Activated naive CD4-positive, alpha-beta T cell treated with anti-CD3 and anti-CD28 coated beads, Interleukin-2, amount 50 U/mL, for 72 hours (primary cell): ENCODE data around the gene VCAN. TPM values are rescaled to one million over a fixed set of nuclear protein-coding genes. Genes with fewer than 3 reads are reported as not detected.

Experiments
- ATAC-seq, 2 donors: fragments of 150-1000 bp; cut with Tn5 transposase; 2 replicates each; pipeline ENCODE4 v1.10.0; 2021; ENCODE audit warnings: mild to moderate bottlenecking in 2 of 2, moderate library complexity in 2 of 2
- DNase-seq, 2 donors: peaks; one replicate each; pipeline ENCODE4 v3.0.0; 2021 to 2022; ENCODE audit warnings: low spot score in 2 of 2
- H3K27ac Mint-ChIP-seq, 2 donors: one replicate each; pipeline ENCODE4 v1.8.0; 2022; ENCODE audit warnings: mild to moderate bottlenecking in 2 of 2, mixed read lengths in 2 of 2
- H3K36me3 Mint-ChIP-seq, 2 donors: one replicate each; pipeline ENCODE4 v1.8.0; 2022; ENCODE audit warnings: mixed read lengths in 2 of 2
- H3K9me3 Mint-ChIP-seq, 2 donors: one replicate each; pipeline ENCODE4 v1.8.0; 2022; ENCODE audit warnings: mixed read lengths in 2 of 2
- total RNA-seq, 2 donors: library from RNA; stranded (reverse); gene quantifications; one replicate each; pipeline ENCODE4 v1.2.3, GENCODE V29; 2022

The VCAN gene
- total RNA-seq, 2 donors from 2014 or later = 0.04 to 0.11 TPM

DNA sequence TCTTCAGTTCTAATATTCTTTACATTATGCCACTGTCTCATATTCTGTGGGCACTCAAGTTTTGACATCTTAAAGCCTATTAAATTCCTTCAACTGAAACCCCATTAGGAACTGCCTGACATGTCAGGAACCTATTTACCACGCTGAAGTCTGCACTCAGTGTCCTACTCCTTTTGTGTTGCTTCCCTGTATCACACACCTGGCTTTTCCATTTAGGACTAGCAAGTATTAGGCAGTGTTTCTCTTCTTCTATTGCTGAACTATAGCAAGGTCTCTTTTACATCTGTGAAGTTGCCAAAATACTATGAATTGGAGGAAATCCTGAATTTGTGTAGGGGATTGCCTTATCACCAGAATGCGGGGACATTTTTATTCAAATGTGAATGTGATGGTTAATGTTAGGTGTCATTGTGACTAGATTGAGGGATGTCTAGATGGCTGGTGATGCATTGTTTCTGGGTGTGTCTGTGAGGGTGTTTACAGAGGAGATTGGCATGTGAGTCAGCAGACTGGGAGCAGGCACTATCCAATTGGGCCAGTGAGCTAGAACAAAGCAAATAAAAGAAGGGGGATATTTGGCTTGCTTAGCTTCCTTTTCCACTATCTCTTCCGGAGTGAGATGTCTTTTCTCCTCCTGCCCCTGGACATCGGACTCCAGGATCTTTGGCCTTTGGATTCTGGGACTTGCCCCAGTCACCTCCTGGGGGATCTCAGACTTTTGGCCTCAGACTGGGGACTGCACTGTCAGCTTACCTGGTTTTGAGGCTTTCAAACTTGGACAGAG is 21.2 kb upstream of the VCAN start:
- no peak for ATAC-seq
- Mint-ChIP-seq H3K9me3 (peaks cover 19 to 20% of the 10 kb centered on the region in 2 donors), H3K27ac (no peak overlapping the region), H3K36me3 (peaks cover 4 to 7% of the 10 kb centered on the region in 2 donors)
- no peak for DNase-seq

DNA sequence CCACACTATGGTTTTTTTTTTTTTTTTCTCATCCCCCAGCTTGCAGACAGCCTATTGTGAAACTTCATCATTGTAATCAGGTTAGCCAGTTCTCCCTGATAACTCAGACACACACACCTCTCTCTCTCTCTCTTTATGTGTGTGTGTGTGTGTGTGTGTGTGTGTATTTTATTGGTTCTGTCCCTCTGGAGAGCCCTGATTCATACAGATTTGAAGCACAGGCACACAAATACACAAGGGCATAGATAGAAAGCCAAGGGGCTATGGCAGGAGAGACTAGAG is 20.6 kb upstream of the VCAN start:
- DNase-seq (no peak), ATAC-seq (no peak)
- H3K36me3 Mint-ChIP-seq = peaks cover 4 to 7% of the 10 kb centered on the region in 2 donors
- H3K27ac Mint-ChIP-seq = no peak overlapping the region
- peaks cover 19 to 20% of the 10 kb centered on the region in 2 donors for H3K9me3 Mint-ChIP-seq

DNA sequence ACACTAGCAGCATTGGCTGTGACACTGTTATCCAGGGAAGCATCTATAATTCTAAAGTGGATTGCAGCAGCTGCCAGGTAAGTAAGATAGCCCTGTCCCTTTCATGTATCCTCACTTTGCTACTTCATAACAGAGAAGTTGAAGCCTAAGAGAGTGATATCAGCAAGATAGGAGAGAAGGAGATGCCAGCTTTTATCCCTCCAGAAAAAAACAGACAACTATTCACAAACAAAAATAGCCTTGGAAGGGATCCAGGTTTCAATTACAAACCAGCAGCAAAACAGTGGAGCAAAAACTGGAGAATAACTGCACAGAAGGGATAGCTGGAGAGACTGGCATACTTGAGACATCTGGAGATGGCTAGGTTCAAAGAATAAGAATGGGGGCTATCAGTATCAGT is 19.6 kb upstream of the VCAN start:
- Mint-ChIP-seq H3K36me3 (peaks cover 4 to 7% of the 10 kb centered on the region in 2 donors), H3K27ac (no peak overlapping the region), H3K9me3 (peaks cover 23% of the 10 kb centered on the region in 2 donors)
- ATAC-seq (no peak), DNase-seq (no peak)

DNA sequence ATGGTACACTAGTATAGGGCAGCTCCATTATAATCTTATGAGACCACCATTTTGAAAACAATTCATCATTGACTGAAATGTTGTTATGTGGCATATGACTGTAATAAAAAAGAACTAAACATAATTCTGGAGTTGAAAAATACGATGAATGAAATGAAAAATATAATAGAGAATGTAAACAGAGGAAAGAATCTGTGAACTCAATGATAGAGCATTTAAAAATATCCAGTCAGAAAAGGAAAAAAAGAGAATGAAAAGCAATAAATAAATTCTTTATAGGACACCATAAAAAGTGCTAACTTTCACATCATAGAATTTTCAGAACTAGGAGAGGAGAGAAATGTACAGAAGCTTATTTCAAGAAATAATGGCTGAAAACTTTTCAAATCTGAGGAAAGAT is 17.6 kb upstream of the VCAN start:
- no peak for ATAC-seq
- no peak for DNase-seq
- Mint-ChIP-seq H3K36me3 (peaks cover 4 to 7% of the 10 kb centered on the region in 2 donors), H3K27ac (no peak overlapping the region), H3K9me3 (peaks cover 23 to 27% of the 10 kb centered on the region in 2 donors)

DNA sequence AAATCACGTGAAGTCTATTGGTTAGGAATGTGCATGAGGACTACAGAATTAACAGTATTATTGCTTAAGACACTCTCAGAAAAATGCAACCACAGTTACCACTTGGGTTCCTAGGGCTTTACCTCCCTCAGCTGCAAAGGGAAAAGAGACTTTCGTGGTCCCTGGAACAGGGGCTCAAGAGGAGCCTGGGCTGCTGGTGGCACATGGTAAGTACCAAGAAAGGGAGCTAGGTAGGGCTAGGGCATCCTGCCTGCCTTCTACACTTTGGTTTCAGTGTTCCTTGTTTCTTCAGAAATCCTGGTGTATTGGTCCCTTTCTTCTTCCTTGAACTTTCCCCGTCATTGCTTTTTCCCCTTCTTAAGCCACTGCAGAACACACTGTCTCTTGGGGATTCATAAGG is 7.3 kb upstream of the VCAN start:
- H3K9me3 Mint-ChIP-seq = peaks cover 6% of the 10 kb centered on the region in 2 donors
- DNase-seq (no peak), ATAC-seq (no peak)
- no peak overlapping the region for H3K27ac Mint-ChIP-seq
- peaks cover 0 to 9% of the 10 kb centered on the region in 2 donors for H3K36me3 Mint-ChIP-seq

DNA sequence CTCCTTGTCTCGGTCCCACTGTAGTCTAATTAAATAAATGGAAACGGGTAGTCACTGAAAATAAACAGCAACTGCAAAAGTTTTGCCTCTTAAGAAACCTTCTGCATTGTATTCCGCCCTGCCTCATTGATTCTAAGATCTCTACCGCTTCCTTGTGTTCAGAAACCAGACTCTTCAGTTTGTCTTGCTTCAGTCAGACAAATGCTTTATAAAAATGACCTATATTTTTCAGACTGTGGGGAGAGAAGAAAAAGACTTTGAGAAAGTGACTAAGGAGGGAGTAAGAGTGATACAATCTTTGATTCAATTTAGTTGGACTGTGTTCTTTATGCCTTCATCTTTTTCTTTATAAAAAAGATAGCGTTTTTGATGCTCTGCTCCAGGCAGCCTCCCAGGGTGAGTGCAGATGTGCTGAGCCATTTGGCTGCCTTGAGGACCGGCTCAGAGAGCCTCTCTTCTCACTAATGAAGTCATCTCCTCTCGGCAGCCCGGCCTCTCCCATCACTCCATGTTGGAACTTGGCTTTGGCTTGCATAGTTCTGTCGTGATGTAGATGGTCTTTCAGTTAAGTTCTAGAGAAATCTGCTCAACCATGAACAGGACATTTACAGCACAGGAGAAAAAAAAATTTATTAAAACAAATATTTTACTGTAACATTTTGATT is 4.0 kb upstream of the VCAN start:
- H3K27ac Mint-ChIP-seq = no peak overlapping the region

DNA sequence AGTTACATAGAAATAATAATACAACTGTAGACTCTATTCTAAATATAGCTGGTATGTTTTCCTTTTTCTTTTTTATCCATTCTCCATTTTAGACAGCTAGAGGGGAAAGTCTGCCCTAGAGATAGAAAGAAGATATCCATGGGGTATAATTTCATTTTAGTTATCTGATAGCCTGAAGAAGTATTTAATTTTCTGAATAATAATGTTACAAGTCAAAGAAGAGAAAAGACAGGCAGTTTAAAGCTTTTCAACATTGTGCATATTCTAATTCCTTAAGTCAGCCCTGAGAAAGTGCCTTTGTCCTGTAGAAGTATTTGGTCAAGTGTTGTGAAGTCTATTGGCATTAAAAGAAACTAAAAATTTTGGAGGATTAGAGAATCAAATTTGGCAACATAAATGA is 2.5 kb upstream of the VCAN start:
- Mint-ChIP-seq H3K27ac (no peak overlapping the region), H3K9me3 (peaks cover under 1 to 1% of the 10 kb centered on the region in 2 donors), H3K36me3 (peaks cover 9 to 19% of the 10 kb centered on the region in 2 donors)
- ATAC-seq (no peak), DNase-seq (no peak)

More for the DNA sequence above, 4.0 kb upstream of the VCAN start:
- DNase-seq (no peak), ATAC-seq (no peak)
- Mint-ChIP-seq H3K9me3 (peaks cover 6% of the 10 kb centered on the region in 2 donors), H3K36me3 (peaks cover 0 to 18% of the 10 kb centered on the region in 2 donors)

DNA sequence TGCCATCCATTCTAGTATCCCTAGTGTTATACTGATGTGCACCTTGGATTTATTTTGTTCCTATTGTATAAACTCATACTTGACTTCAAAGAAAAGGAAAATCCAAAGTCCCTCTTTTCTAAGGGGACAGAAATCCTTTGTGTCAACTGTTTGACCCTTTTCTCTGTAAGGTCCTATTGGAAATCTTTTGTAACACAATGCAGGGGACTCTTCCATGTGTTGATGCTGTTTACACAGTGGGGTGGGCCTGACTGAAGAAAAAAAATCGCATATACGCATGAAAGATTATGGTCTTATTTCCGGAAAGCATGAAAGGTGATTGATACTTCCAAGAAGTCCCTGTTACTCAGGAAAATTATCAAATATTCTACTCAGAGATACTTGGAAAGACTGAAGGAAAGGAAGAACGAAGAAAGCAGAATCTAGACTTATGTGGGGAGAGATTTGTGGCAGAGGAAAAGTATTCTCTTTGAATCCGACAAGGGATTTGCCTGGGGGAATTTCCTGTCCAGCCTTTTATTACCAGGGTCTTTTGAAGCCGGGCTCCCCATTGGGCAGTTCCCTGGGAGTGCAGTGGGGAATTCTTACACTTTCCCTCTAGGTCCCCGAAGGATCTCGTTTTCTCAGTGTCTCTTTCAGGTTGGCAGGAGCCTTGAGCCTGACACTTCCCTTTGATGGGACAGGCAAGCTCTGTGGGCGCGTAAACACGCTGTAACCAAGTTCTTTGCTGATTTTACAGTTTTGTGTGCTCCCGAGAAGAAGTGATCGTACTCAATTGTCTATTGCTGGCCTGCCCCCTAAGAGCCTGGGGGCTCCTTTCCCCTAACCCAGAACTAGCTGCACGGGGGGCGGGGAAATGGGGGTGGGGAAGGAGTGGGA is 779 bp upstream of the VCAN start:
- ATAC-seq = no peak
- peaks cover 9 to 18% of the 10 kb centered on the region in 2 donors for H3K36me3 Mint-ChIP-seq
- H3K27ac Mint-ChIP-seq = no peak overlapping the region
- no peaks in the 10 kb centered on the region for H3K9me3 Mint-ChIP-seq
- no peak for DNase-seq

DNA sequence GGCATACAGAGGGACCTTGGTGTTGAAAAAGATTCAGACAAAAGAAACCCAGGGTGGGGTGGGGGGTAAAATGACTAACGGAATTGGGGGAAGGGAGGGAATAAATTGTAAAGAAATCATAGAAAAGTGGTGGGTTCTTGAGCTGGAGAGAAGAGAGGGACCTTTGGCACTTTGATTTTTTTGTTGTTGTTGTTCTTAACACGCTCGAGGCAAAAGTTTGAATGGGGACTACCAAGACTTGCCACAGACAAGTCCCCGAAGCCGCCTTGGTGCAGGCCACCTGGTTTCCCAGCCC is 616 bp downstream of the VCAN start:
- Mint-ChIP-seq H3K27ac (no peak overlapping the region), H3K36me3 (peaks cover 9 to 18% of the 10 kb centered on the region in 2 donors), H3K9me3 (no peaks in the 10 kb centered on the region)
- no peak for ATAC-seq
- DNase-seq = no peak

DNA sequence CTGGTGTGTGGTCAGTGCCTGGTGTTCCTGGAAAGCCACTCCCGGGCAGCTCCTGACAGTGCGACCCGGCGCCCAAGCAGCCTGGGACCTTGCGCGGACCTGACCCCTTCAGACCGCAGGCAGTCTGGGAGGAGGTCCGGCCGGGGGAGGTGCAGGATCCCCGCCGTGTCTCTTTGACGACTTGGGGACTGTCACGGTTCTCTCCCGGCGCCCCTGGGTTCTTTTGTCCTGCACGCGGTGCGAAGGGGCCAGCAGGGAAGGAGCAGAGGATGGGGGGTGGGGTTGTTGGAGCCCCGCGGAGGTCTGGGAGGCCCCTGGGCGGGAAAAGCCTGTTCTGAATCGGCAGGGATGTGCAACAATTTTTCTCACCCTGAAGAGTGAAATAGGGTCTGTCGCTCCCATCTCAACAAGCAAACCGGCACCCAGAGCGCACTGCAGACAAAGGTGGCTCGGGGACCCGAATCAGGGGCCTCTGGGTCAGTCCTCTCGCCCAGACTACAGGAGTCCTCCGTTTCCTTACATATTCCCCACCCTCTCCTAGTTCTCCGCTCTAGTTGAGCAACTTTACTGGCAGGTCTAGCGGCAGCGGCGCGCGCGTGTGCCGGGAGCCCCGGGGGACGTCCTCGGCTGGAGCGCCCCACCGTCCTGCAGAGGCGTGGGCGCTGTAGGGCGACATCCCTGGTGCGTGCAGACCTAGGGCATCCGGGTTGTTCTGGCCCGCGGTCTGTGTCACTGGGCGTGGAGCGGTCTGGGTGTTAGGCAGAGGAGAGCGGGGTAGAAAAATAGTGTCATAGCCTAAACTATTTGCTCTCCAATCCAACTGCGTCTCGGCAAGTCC is 1.2 kb downstream of the VCAN start:
- no peaks in the 10 kb centered on the region for H3K9me3 Mint-ChIP-seq
- H3K36me3 Mint-ChIP-seq = peaks cover 9 to 18% of the 10 kb centered on the region in 2 donors
- H3K27ac Mint-ChIP-seq = no peak overlapping the region
- peak in 1 of 2 donors; percentile 22 for DNase-seq
- peak; percentile 59 to 61 for ATAC-seq

DNA sequence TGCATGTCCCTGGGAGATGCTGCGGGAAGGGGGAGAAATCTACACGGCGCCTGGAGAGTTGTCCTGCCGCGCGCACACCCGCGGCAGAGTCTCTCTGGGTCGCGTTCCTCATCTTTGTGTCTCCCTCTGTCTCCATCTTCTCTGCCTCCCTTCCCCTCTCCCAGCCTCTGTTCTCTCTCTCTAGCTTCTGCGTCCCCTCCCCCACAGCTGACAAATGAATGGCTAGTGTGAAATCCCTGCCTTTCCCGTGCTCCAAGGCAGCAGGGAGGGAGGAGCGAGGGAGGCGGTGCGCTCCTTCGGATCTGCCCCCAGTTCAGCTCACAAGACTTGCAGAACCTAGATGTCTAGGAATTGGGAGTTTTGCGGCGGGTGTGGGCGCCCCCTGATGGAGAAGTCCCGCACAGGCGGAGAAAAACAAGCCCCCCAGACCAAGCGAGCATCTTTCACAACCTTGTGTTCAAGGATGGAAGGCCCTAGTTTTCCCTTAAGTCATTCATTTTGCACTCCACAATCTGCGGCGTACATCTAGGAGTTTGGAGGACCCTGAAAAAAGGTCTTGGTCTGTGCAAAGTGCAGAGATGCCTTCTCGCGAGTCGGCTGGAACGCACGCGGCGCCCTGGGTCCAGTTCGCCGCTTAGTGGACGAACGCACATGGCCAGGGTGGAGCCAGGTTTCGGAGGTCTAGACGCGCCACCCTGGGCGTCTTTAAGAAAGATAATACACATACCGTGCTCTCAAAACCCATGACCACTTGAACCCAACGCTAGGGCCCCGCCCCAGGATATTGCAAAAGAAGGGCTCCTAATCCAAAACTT is 2.0 kb downstream of the VCAN start:
- Mint-ChIP-seq H3K27ac (no peak overlapping the region), H3K36me3 (peaks cover 9 to 18% of the 10 kb centered on the region in 2 donors)

DNA sequence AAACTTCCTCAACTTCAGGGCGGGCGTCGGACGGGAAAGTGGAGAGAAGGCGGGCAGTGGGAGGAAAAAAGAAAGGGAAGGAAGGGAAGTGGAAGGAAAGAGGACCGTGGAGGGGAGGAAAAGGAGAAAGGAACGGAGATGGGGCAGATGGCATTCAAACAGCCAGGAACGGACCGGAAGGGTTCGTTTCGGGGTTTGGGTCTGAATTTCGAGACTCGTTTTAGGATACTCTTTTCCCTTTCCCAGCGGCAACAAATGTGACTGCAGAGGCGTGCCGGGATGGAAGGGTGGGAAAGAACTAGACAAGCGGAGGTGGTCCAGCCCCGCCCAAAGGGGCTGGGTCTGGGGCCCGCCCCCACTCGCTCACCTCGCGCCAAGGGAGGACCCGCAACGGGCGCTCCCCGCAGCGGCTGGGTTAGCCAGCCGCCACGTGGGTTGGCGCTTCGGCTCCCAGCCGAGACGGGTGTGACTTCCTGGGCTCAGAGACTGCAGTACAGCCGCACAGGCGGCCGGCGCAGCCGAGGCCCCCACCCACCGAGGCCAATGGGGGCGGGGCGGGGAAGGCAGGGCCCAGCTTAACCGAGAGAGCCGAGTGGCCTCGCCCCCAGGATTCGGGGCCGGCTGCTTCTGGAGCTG is 2.7 kb downstream of the VCAN start:
- H3K27ac Mint-ChIP-seq = peak overlapping the region in 1 of 2 donors; percentile 74
- no peaks in the 10 kb centered on the region for H3K9me3 Mint-ChIP-seq

More for the DNA sequence above, 2.0 kb downstream of the VCAN start:
- no peaks in the 10 kb centered on the region for H3K9me3 Mint-ChIP-seq
- peak; percentile 34 to 76 for ATAC-seq
- DNase-seq = peak in 1 of 2 donors; percentile 71

DNA sequence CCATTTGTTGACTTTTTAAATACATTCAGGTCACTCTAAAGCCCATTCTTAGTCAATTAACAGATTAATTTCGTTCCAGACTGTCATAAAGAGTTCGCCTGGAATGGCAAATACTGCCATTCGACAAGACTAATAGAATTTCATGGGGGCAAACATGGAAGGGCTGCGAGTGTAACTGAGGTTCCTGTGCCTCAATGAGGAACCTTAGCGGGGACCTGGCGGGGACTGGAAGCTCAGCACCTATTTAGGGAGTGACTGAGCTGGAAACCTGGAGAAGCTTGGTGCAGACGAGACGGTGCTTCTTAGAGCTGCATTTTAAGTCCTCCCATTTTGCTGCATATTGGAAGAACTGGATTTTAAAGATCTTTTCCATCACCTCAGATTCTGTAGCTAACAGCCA is 3.4 kb downstream of the VCAN start:
- Mint-ChIP-seq H3K36me3 (peaks cover 9 to 18% of the 10 kb centered on the region in 2 donors), H3K9me3 (no peaks in the 10 kb centered on the region), H3K27ac (no peak overlapping the region)
- ATAC-seq (no peak), DNase-seq (no peak)

More for the DNA sequence above, 2.7 kb downstream of the VCAN start:
- peak; percentile 67 to 71 for ATAC-seq
- peaks cover 9 to 18% of the 10 kb centered on the region in 2 donors for H3K36me3 Mint-ChIP-seq
- peak in 1 of 2 donors; percentile 35 for DNase-seq

DNA sequence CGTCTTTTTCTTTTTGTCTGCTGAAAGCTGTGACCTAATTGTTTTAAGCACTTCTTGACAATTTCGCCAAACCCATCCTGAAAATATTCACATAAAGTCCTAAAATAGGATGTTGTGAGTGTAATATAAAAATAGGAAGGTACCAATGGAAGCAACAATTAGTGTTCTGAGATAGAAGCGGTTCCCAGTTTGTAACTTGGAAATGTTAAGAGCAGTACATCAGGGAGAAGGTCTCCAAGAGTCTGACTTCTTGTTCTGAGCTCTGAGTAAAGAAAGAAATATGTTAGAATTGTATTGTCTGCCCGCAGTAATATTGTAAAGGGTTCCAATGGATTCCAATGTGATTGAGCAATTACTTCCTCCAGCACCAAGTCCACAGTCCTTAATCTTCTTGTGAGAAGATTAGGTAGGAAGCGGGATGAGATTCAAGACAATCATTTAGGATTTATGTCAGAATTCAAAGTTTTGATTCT is 3.9 kb downstream of the VCAN start:
- DNase-seq (no peak), ATAC-seq (no peak)
- Mint-ChIP-seq H3K9me3 (no peaks in the 10 kb centered on the region), H3K36me3 (peaks cover 9 to 17% of the 10 kb centered on the region in 2 donors), H3K27ac (no peak overlapping the region)
